SK-N-SH treated with all-trans-retinoic acid at 6 μM for 48 hours (cell line): Measurements from ENCODE around the gene SAP25.

ENCODE experiments used
- ARNTL ChIP-seq: fragments of 450-650 bp; formaldehyde crosslinking; IDR thresholded peaks from 2 replicates; pipeline ENCODE4 v1.5.0; 2020; ENCODE audit warnings: low read depth, mild to moderate bottlenecking, moderate library complexity, borderline replicate concordance
- BACH2 ChIP-seq: fragments of 250-450 bp; sonication (Bioruptor Pico); IDR thresholded peaks from 2 replicates; pipeline ENCODE4 v1.9.0; 2021; ENCODE audit warnings: mild to moderate bottlenecking, borderline replicate concordance
- CREB5 ChIP-seq: fragments of 250-450 bp; sonication (Bioruptor Pico); IDR thresholded peaks from 2 replicates; pipeline ENCODE4 v1.5.1; 2020; ENCODE audit warnings: low read depth, mild to moderate bottlenecking, moderate library complexity
- CSDC2 ChIP-seq: fragments of 250-450 bp; sonication (Bioruptor Pico); IDR thresholded peaks from 2 replicates; pipeline ENCODE4 v1.5.0; 2020; ENCODE audit warnings: mild to moderate bottlenecking, moderate library complexity
- ESRRG ChIP-seq: fragments of 250-450 bp; sonication (Bioruptor Pico); IDR thresholded peaks from 2 replicates; pipeline ENCODE4 v1.6.1; 2021; ENCODE audit warnings: mild to moderate bottlenecking
- GLIS3 ChIP-seq: fragments of 250-450 bp; sonication (Bioruptor Pico); IDR thresholded peaks from 2 replicates; pipeline ENCODE4 v1.5.0; 2020; ENCODE audit warnings: mild to moderate bottlenecking, moderate library complexity
- ISL1 ChIP-seq: fragments of 250-450 bp; sonication (Bioruptor Pico); IDR thresholded peaks from 2 replicates; pipeline ENCODE4 v2.1.2; 2022; ENCODE audit warnings: mild to moderate bottlenecking, moderate library complexity
- PATZ1 ChIP-seq: fragments of 250-450 bp; sonication (Bioruptor Pico); IDR thresholded peaks from 2 replicates; pipeline ENCODE4 v1.8.0; 2020; ENCODE audit warnings: mild to moderate bottlenecking, moderate library complexity, borderline replicate concordance
- RARB ChIP-seq: fragments of 250-450 bp; sonication (Bioruptor Pico); IDR thresholded peaks from 2 replicates; pipeline ENCODE4 v1.8.0; 2021; ENCODE audit warnings: mild to moderate bottlenecking, moderate library complexity
- TOX ChIP-seq: fragments of 250-450 bp; sonication (Bioruptor Pico); IDR thresholded peaks from 2 replicates; pipeline ENCODE4 v1.8.0; 2021; ENCODE audit warnings: mild to moderate bottlenecking, moderate library complexity, borderline replicate concordance
- ZFP3 ChIP-seq: fragments of 250-450 bp; sonication (Bioruptor Pico); IDR thresholded peaks from 2 replicates; pipeline ENCODE4 v1.5.0; 2020; ENCODE audit warnings: mild to moderate bottlenecking, moderate library complexity
- ZFP30 ChIP-seq: fragments of 450-650 bp; formaldehyde crosslinking; IDR thresholded peaks from 2 replicates; pipeline ENCODE4 v1.5.0; 2022; ENCODE audit warnings: mild to moderate bottlenecking, moderate library complexity
- ZNF8 ChIP-seq: fragments of 450-650 bp; formaldehyde crosslinking; IDR thresholded peaks from 2 replicates; pipeline ENCODE4 v1.5.0; 2020; ENCODE audit warnings: mild to moderate bottlenecking, moderate library complexity

GRCh38 chr7:100580466-100581283 is 7.0 kb upstream of the SAP25 start:
- TF ChIP-seq ARNTL, result no peak
- TF ChIP-seq ZFP30, result no peak
- no peak for TF ChIP-seq PATZ1
- TF ChIP-seq CSDC2 (CRISPR knock-in tag), result no peak
- TF ChIP-seq CREB5, result no peak
- no peak for TF ChIP-seq ESRRG (CRISPR knock-in tag)
- no peak for TF ChIP-seq ZFP3 (CRISPR knock-in tag)
- no peak for TF ChIP-seq TOX (CRISPR knock-in tag)
- no peak for TF ChIP-seq RARB (CRISPR knock-in tag)
- TF ChIP-seq ISL1, result no peak
- TF ChIP-seq BACH2, result no peak
- TF ChIP-seq GLIS3 (CRISPR knock-in tag), result no peak
- TF ChIP-seq ZNF8, result no peak
